PC-3 (cell line): ENCODE measurements around the gene ADAMTSL3. TPM values are rescaled to one million over a fixed set of nuclear protein-coding genes. Genes with fewer than 3 reads are reported as not detected.

ENCODE experiments used
- ATAC-seq: fragments of 200-7000 bp; cut with Tn5 transposase; 2 replicates; pipeline ENCODE4 v1.9.1; 2020; ENCODE audit warnings: mild to moderate bottlenecking, moderate library complexity
- BruUV-seq: library from RNA; stranded (reverse); fragments of 400-500 nt; replicated peaks from 2 replicates; lab custom pipeline; 2021; lab: Mats Ljungman, UMichigan
- CTCF ChIA-PET: fragments of 300-600 bp; sonication (Branson Sonifier 250); formaldehyde crosslinking; loops from one replicate; lab custom pipeline; 2022; ENCODE audit warnings: antibody characterized with exemption; lab: Charles Lee
- POLR2A ChIA-PET: fragments of 300-600 bp; sonication (Branson Sonifier 250); formaldehyde crosslinking; loops from one replicate; lab custom pipeline; 2022; ENCODE audit warnings: antibody characterized with exemption; ENCODE audit not compliant: unreplicated experiment; lab: Charles Lee
- DNase-seq: peaks from one replicate; pipeline ENCODE4 v3.0.0-alpha.2; 2015
- H2AFZ ChIP-seq: fragments of 300-600 bp; sonication (generic); 2 replicates; pipeline ENCODE4 v1.6.0; 2016; ENCODE audit warnings: antibody characterized with exemption, low read length
- H3F3A ChIP-seq: fragments of 300-600 bp; sonication (generic); one replicate; pipeline ENCODE4 v1.6.0; 2017; ENCODE audit warnings: antibody characterized with exemption, low read length, control low read depth, mild to moderate bottlenecking; ENCODE audit not compliant: unreplicated experiment
- H3K27ac ChIP-seq: fragments of 300-600 bp; sonication (generic); 2 replicates; pipeline ENCODE4 v1.5.1; 2016; ENCODE audit warnings: mild to moderate bottlenecking, low read length
- H3K27me3 ChIP-seq: fragments of 300-600 bp; sonication (generic); 2 replicates; pipeline ENCODE4 v1.6.1; 2016; ENCODE audit warnings: low read length, mixed read lengths
- H3K36me3 ChIP-seq: fragments of 300-600 bp; sonication (generic); 2 replicates; pipeline ENCODE4 v1.6.1; 2016; ENCODE audit warnings: low read depth, mixed run types, low read length, mixed read lengths
- H3K4me1 ChIP-seq: fragments of 300-600 bp; sonication (generic); 2 replicates; pipeline ENCODE4 v1.5.1; 2016; ENCODE audit warnings: low read length; ENCODE audit not compliant: insufficient read depth
- H3K4me2 ChIP-seq: fragments of 300-600 bp; sonication (generic); 2 replicates; pipeline ENCODE4 v1.6.0; 2016; ENCODE audit warnings: low read length
- H3K4me3 ChIP-seq: fragments of 300-600 bp; sonication (generic); 2 replicates; pipeline ENCODE4 v1.5.1; 2016; ENCODE audit warnings: mild to moderate bottlenecking, low read length, mixed read lengths
- H3K79me2 ChIP-seq: fragments of 300-600 bp; sonication (generic); 2 replicates; pipeline ENCODE4 v1.6.1; 2017; ENCODE audit warnings: low read length, mixed read lengths
- H3K9ac ChIP-seq: fragments of 300-600 bp; sonication (generic); 2 replicates; pipeline ENCODE4 v1.6.0; 2016; ENCODE audit warnings: mild to moderate bottlenecking, low read length
- H3K9me2 ChIP-seq: fragments of 300-600 bp; sonication (generic); replicated peaks from 2 replicates; pipeline ENCODE4 v1.6.1; 2016; ENCODE audit warnings: mixed run types, low read length, mixed read lengths
- H3K9me3 ChIP-seq: fragments of 300-600 bp; sonication (generic); 2 replicates; pipeline ENCODE4 v1.6.1; 2016; ENCODE audit warnings: low read length, mixed read lengths
- H4K20me1 ChIP-seq: fragments of 300-600 bp; sonication (generic); 2 replicates; pipeline ENCODE4 v1.6.1; 2016; ENCODE audit warnings: low read length, mixed read lengths
- CTCF ChIP-seq: fragments of 300-600 bp; sonication (generic); conservative IDR thresholded peaks from 2 replicates; pipeline ENCODE4 v1.5.1; 2017; ENCODE audit warnings: antibody characterized with exemption, low read depth, mild to moderate bottlenecking, low read length
- EZH2 ChIP-seq: fragments of 300-600 bp; sonication (generic); IDR thresholded peaks from one replicate; pipeline ENCODE4 v1.6.1; 2017; ENCODE audit warnings: antibody characterized with exemption, mild to moderate bottlenecking, low read length; ENCODE audit not compliant: unreplicated experiment
- EZH2phosphoT487 ChIP-seq: fragments of 300-600 bp; sonication (generic); IDR thresholded peaks from 2 replicates; pipeline ENCODE4 v1.6.1; 2018; ENCODE audit warnings: mild to moderate bottlenecking, antibody characterized with exemption, low read length, borderline replicate concordance
- intact Hi-C: fragments of 100-400 bp; cut with micrococcal nuclease; formaldehyde crosslinking; loops from 2 replicates; pipeline ENCODE4 v1.9.0; 2023
- total RNA-seq: library from RNA; depleted of rRNA; stranded (reverse); fragments of >200 nt; gene quantifications from 2 replicates; pipeline ENCODE4 v1.2.3, GENCODE V29; 2014

The ADAMTSL3 gene
- total RNA-seq, 1 experiment from 2014 or later, result 7.9 TPM

- Histone ChIP-seq H3K4me1 (peaks cover 6% of the 10 kb centered on the region), H3K9ac (no peak overlapping the region), H3K27me3 (no peaks in the 10 kb centered on the region), H2AFZ (no peak overlapping the region), H3K9me3 (no peaks in the 10 kb centered on the region), H3K27ac (no peak overlapping the region), H3K4me3 (no peak overlapping the region), H3K9me2 (no peaks in the 10 kb centered on the region), H3K79me2 (no peaks in the 10 kb centered on the region), H4K20me1 (no peaks in the 10 kb centered on the region), H3K4me2 (no peak overlapping the region), H3K36me3 (no peaks in the 10 kb centered on the region), H3F3A (no peaks in the 10 kb centered on the region)
- DNase-seq (no peak), ATAC-seq (no peak)
- ChIA-PET POLR2A (no interaction called here), CTCF (no interaction called here)
- TF ChIP-seq CTCF (no peak), EZH2phosphoT487 (no peak), EZH2 (no peak)
- no TSS peak for BruUV-seq
- intact Hi-C loops, result no loop called here
Measured at GRCh38 chr15:83739629-83740028, 85.7 kb downstream of the ADAMTSL3 start.

- Histone ChIP-seq H3K27me3 (no peaks in the 10 kb centered on the region), H3K4me3 (no peak overlapping the region), H3K36me3 (no peaks in the 10 kb centered on the region), H3K9me3 (no peaks in the 10 kb centered on the region), H2AFZ (peak overlapping the region; percentile 16; the same call in 1 of the 2 replicates), H3K9ac (peak overlapping the region; percentile 65), H3K4me1 (peaks cover 21% of the 10 kb centered on the region), H3K4me2 (0 out of 2 replicates have a peak overlapping the region, but pooled peaks have one; percentile 4), H3K9me2 (no peaks in the 10 kb centered on the region), H3K79me2 (no peaks in the 10 kb centered on the region), H4K20me1 (no peaks in the 10 kb centered on the region), H3F3A (peaks cover 4% of the 10 kb centered on the region), H3K27ac (peak overlapping the region; percentile 98)
- POLR2A ChIA-PET, result no interaction called here
- BruUV-seq, result no TSS peak
- DNase-seq (no peak), ATAC-seq (no peak)
- intact Hi-C loops, result loop anchor here (1.0 to 2.0 kb wide), 4 partner anchors 13 to 289 kb away; no protein-coding TSS in a partner anchor
- no peak for TF ChIP-seq EZH2
- TF ChIP-seq CTCF, result no peak
- TF ChIP-seq EZH2phosphoT487, result no peak
- CTCF ChIA-PET, result interaction anchor here (0.6 to 1.7 kb wide), 4 partner anchors 39 to 180 kb away, joined by 3 to 7 read pairs (median 4); partner anchors contain the start of gene ADAMTSL3
Measured at GRCh38 chr15:83745771-83746170, 91.8 kb downstream of the ADAMTSL3 start.

GRCh38 chr15:83746231-83746630, 92.3 kb downstream of the ADAMTSL3 start:
- Histone ChIP-seq H3K27ac (peak overlapping the region; percentile 98), H3F3A (peaks cover 4% of the 10 kb centered on the region), H2AFZ (peak overlapping the region; percentile 16; the same call in 1 of the 2 replicates), H3K27me3 (no peaks in the 10 kb centered on the region), H3K4me1 (peaks cover 21% of the 10 kb centered on the region), H3K4me3 (no peak overlapping the region), H3K79me2 (no peaks in the 10 kb centered on the region), H3K9me2 (no peaks in the 10 kb centered on the region), H3K9ac (peak overlapping the region; percentile 77), H3K9me3 (no peaks in the 10 kb centered on the region), H3K36me3 (no peaks in the 10 kb centered on the region), H4K20me1 (no peaks in the 10 kb centered on the region), H3K4me2 (peak overlapping the region; percentile 69)
- intact Hi-C loops, result loop anchor here (1.0 to 2.0 kb wide), 4 partner anchors 13 to 289 kb away; no protein-coding TSS in a partner anchor
- no TSS peak for BruUV-seq
- DNase-seq (peak; percentile 92), ATAC-seq (peak; percentile 87)
- ChIA-PET POLR2A (interaction anchor here (0.6 kb wide), 1 partner anchor 159 kb away, joined by 16 read pairs; no protein-coding TSS in a partner anchor), CTCF (interaction anchor here (0.6 to 1.7 kb wide), 5 partner anchors 39 to 181 kb away, joined by 3 to 7 read pairs (median 4); partner anchors contain the start of gene ADAMTSL3)
- TF ChIP-seq EZH2phosphoT487 (no peak), EZH2 (no peak), CTCF (no peak)
